GM19397 (cell line): ENCODE data around the gene CFAP74.

Source experiments
- ATAC-seq: cut with Tn5 transposase; IDR thresholded peaks from one replicate; pipeline ENCODE4 v1.9.1; 2021; ENCODE audit warnings: mild to moderate bottlenecking, moderate library complexity; ENCODE audit not compliant: unreplicated experiment

Gene CFAP74

GRCh38 chr1:1971017-1971416, 32.6 kb downstream of the CFAP74 start:
- no peak for ATAC-seq

- no peak for ATAC-seq
These were observed 33.5 kb downstream of the CFAP74 start for GRCh38 chr1:1969953-1970716.

DNA sequence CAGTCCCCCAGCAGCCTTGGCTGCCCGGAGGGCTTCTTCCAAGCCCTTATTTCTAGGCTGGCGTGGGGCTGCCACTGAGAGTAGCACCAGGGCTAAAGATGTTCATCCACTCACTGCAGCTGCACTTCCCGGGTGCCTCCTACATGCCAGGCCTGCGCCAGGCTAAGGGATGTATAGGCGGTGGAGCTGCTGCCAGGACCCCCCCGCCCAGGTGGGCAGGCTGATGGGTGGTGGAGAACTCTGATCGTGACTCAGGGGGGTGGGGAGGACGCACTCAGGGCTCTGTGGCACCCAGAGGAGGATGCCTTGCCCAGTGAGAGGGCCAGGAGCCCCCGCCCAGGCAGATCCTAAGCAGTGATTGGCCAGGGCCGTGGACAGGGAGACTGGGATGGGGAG, 34.1 kb downstream of the CFAP74 start:
- no peak for ATAC-seq

DNA sequence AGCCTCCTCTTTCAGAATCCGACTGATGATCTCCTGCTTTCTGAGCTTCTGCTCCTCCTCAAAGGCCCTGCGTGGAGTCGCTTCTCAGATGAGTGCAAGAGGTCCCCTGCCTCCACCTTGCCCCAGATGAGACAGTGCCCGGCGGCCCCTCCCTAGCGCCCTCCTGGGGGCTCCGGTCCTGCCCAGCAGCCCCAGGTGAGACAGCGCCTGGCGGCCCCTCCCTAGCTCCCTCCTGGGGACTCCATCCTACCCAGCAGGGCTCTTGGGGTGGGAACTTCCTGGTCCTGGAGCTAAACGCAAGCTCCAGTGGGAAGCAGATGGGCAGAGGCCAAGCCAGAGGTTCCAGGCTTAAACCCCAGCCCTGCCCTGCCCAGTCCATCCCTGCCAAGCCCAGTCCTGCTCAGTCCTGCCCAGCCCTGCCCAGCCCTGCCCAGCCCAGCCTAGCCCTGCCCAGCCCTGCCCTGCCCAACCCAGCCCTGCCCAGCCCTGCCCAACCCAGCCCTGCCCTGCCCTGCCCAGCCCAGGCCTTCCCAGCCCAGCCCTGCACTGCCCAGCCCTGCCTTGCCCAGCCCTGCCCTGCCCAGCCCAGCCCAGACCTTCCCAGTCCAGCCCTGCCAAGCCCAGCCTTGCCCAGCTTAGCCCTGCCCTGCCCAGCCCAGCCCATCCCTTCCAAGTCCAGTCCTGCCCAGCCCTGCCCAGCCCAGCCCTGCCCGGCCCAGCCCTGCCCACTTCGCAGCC, 34.6 kb downstream of the CFAP74 start:
- no peak for ATAC-seq

DNA sequence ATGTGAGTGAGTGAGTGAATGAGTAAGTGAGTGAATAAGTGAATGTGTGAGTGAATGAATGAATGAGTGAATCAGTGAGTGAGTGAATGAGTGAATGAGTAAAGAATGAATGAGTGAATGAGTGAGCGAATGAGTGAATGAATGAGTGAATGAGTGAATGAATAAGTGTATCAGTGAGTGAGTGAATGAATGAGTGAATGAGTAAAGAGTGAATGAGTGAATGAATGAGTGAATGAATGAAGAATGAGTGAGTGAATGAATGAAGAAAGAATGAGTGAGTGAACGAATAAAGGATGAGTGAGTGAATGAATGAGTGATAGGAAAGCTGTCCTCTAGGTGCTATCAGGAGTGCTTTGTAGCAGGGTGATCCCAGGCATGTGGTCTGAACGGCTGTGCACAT, 35.7 kb downstream of the CFAP74 start:
- no peak for ATAC-seq

DNA sequence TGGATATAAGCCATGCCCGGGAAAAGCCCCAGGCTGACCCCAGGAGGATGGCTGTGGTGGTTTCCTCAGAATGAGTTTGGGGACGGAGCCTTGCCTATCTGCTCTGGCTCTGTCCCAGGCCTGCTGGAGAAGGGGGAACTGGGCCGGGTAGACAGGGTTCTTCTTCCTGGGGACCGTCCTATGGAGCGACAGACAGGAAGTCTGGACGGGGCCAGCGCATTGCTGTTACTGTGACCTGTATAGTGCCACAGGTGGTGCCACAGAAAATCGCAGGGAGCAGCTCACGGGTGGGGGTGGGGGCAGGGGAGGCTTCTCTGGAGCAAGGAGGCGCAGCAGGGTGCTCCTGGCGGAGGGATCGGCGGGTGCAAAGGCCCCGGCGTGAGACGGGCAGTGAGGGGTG, 36.4 kb downstream of the CFAP74 start:
- no peak for ATAC-seq

DNA sequence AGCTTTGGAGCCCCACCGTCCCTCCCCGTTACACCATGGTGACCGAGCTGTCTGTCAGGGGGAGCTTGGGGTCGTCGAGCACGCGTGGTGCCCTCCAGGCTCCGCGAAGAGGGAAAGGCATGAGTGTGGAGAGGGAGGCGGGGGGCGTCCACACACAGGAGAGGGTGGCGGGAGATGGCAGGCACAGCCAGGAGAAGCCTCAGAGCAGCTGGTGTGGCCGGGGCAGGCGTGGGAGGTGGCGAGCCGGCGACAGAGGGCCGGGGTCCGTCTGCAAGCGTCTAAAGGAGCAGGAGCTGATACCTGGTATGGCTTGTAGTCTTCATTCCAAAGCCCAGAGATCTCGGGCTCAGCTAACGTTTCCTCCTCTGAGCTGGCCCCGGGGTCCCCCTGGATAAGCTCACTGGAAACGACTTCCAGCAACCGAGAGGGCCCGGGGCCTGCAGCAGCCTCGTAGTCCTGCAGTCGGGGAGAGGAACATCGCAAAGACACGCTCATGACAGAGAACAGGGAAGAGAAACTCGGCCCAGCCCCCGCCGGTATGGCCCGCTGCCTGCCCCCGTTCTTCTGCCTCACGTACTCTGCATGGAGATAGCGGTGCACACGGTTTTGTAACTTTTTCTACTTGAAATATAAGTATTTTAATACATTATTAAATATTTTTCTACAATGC, 37.4 kb downstream of the CFAP74 start:
- no peak for ATAC-seq

- no peak for ATAC-seq
These were observed 38.0 kb downstream of the CFAP74 start for GRCh38 chr1:1965546-1965945.

- ATAC-seq: no peak
These were observed 38.8 kb downstream of the CFAP74 start for GRCh38 chr1:1964811-1965210.

- no peak for ATAC-seq
These were observed 40.0 kb downstream of the CFAP74 start for GRCh38 chr1:1963570-1963969.

- no peak for ATAC-seq
These were observed 40.8 kb downstream of the CFAP74 start for GRCh38 chr1:1962752-1963151.

DNA sequence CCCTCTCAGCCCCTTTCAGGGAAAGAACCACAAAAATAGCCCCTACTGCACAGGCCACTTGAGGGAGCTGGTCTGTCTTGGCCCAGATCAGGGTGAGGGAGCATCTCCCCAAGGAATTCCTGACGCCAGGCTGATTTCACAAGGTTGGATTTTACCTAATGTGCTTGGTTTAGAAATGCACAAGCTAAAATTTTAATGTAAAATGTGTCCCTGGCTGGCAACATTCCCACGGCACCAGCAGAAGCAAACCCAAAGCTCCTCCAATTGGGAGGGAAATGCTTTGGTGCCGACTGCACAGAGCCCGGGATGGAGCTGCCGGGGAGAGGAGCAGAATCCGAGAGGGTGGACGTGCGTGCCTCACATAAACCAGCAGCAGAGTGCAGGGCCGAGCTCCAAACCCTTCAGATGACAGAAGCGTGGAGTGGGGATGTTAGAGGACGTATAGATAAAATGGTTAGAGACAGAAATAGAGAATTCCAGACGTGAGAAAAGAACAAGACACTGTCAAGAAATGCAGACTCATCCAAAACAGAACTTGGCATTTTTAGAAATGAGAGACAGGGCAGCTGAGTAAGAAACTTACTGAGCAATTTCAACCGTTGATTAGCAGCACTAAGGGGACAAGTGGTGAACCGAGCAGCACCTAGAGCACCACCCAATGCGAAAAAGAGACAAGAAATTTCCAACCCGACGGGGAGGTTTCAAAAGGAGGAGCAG, 42.9 kb downstream of the CFAP74 start:
- ATAC-seq: no peak

DNA sequence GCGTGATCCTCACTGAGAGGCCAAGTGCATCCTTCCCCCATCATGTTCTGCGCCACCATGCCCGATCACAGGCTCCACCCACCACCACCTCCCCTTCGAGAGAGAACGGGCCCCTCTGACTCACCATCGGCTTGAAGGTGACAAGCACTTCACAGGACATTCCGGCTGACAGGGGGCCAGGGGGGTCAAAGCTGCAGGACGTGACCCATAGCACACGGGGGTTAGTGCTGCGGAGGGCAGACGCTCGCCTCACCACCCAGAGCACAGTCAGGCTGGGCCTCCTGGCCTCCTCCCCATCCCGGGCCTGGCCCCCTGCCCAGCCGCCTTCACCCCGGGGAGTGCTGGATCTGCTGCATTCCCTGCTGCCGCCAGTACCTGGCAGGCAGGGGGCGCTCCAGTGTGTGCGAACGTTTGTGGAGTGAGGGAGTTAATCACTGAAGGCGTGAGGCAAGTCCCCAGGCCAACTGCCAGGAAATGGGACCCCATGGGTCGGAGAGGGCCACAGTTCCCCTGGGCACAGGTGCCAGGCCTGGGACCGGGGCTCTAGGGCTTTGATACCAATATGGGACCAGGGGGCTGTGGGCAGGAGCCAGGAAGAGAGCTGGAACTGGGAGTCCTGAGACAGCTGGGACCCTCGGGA, 43.6 kb downstream of the CFAP74 start:
- ATAC-seq: no peak

GRCh38 chr1:1959459-1959839, 44.1 kb downstream of the CFAP74 start:
- no peak for ATAC-seq

DNA sequence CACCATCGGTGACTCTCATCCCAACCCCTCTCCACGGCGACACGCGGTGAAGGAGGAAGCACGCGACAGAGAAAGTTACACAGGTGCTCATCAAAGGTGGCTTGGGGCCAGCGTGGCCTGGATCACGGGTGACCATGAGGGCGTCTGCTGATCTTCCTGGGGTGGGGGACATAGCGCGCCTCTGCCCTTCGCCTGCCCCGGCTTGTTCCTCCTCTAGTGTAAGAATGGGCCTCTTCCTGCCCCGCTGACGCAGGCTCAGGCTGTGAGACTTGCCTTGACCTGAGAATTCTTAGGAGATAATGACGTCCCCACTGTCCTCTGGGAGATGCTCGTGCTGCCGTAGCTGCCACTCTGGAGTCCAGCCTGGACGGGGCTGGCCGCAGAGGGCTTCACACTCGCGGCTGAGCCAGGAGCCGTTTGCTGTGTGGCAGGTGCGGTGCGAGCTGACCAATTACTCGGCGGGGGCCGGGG, 45.5 kb downstream of the CFAP74 start:
- no peak for ATAC-seq

GRCh38 chr1:1957533-1957961, 46.0 kb downstream of the CFAP74 start:
- no peak for ATAC-seq

GRCh38 chr1:1956586-1957532, 46.7 kb downstream of the CFAP74 start:
- ATAC-seq: no peak

- no peak for ATAC-seq
These were observed 47.5 kb downstream of the CFAP74 start for GRCh38 chr1:1956101-1956500.

DNA sequence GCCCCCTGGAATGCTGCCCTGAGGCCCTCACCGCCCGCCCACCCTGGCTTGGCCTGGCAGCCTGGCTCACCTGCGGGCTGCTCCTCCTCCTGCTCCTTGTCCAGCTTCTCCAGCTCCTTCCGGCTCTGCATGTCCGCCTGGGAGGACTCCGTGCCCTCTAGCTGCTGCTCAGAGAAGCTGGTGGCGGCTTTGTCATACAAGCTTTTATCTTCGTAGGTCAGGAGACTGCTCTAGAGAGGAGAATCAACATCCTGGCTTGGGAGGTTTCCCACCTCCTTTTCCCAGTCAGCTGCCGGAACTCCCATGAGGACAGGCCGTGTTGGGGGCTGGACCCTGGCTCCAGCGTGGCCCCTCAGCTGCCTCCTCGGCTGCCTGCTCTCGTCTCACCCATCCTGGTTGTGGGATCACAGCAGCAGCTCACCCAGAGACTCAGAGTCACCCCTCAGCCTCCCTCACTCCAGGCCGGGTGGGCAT, 47.9 kb downstream of the CFAP74 start:
- no peak for ATAC-seq
